NCI-H1694 (cell line): Measurements from ENCODE around the gene ASB3.

Experiments
- DNase-seq: peaks from one replicate; lab custom pipeline; 2025; lab: John Stamatoyannopoulos, UW

Gene ASB3

GRCh38 chr2:53654396-53654795 is 132.4 kb downstream of the ASB3 start:
- no peak for DNase-seq

GRCh38 chr2:53652131-53652530 is 134.6 kb downstream of the ASB3 start:
- DNase-seq, result no peak

GRCh38 chr2:53646788-53647187 is 140.0 kb downstream of the ASB3 start:
- no peak for DNase-seq

DNA sequence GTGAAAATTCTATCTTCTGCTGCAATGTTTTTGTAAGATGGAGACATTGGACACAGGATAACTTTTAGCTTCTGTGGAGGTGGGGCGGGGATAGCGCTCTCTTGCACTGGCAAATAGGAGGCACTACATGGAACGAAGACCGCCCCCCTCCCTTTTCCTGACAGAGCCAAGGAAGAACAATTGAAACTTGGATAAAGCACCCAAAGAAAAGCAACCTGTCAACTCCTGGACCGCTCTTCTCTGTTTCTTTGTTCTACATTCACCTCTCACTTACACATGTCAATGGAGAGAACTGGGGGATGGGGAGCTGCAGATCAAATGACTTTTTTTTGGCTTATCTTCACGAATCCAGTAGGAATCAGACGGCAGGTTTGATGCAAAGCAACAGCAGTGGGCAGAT is 145.5 kb downstream of the ASB3 start:
- no peak for DNase-seq

DNA sequence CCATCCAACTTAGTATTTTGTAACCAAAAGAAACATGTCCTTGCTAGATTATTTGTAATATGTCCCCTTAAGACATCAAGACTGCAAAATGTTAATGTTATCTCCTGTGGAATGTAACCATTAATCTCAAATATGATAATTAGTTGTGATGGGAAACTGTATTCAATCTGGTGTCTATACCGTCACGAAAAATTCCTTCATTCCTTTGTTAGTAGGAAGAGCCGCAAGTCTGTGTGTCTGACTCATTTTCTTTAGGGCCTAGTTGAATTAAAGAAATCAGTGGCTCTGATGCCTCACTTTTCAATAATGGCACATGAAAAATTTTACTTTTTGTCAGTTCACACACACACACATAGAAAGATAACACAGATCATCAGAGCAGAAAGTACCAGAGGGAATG is 146.3 kb downstream of the ASB3 start:
- DNase-seq, result no peak

DNA sequence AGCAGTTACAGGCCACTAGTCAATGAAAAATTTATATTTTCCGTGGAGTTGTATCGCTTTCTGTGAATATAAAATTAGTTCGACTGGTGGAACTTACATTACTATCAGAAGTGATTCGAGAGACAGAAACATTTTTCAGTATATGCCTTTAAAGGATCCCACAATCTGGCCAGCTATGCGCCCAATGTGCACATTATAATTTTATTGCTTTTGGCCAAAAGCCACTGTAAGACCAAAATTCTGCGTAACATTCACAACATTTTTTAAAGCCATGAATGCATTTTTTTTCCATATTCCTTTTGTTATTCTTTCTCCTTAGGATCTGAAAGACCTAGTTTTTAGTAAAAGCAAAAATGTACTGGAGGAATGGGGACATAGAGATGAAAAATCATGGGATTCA is 150.2 kb downstream of the ASB3 start:
- no peak for DNase-seq

GRCh38 chr2:53636109-53636508 is 150.6 kb downstream of the ASB3 start:
- DNase-seq, result no peak

DNA sequence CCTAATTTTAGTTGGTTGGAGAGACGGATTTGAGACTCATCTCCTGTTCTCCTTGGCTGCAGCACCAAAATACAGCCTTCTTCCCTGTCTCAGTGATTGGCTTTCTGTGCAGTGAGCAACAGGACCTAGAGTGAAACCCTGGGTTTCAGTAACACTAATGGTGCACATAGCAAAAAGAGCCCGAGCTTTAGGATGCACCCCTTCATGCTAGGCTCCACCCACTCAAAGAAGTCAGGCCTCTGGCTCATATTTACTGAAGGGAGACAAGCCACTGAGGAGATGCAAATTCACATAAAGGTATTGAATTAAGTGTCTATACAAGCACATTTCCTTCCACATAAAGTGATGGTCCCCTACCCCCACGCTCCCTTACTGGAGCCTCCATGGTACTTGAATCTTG is 151.1 kb downstream of the ASB3 start:
- DNase-seq, result no peak

- no peak for DNase-seq
These were observed 153.3 kb downstream of the ASB3 start for GRCh38 chr2:53633441-53633840.

GRCh38 chr2:53632714-53633113 is 154.0 kb downstream of the ASB3 start:
- DNase-seq, result peak; percentile 7

DNA sequence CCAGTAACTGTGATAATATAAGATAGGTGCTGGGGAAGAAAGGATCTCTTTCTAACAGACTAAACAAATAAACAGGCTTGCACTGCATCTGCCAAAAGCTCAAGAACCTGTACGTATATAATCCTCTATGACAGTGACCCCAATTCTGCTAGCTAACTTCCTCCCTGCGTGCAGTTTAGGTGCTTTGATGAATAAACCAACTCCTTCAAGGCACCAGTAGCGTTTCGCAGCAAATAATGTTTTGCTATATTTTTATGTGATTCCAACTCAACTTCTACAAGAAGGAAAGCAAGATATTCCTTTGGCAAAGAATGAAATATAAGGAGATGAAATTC is 154.7 kb downstream of the ASB3 start:
- DNase-seq, result no peak

- no peak for DNase-seq
These were observed 155.2 kb downstream of the ASB3 start for GRCh38 chr2:53631313-53632125.

DNA sequence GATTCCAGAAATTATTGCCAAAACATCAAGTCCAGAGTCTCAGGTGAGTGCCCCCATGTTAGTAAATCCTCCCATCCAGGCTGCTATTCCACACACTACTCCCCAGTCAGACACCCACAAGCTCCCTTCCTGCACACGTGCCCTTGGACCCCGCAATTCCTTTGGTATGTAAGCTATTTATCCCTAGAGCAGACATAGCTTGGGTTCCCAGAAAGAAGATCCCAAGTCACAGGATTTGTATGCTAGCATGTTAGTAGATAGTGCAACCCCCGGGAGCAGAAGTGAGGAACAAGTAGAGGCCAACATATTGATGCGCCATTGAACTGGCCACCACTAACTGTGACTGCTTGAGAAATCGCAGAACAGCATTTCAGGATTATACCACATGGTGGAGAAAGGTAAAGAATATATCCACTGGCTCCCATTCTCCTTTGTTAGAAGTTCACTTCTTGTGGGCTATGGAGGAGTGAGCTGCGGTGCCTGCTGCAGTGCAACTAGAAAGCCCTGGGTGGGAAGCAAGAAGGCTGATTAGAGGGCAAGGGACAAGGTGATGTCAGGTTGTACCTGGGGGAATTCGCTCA is 156.6 kb downstream of the ASB3 start:
- no peak for DNase-seq

- DNase-seq, result no peak
These were observed 157.3 kb downstream of the ASB3 start for GRCh38 chr2:53629501-53629900.

- no peak for DNase-seq
These were observed 157.8 kb downstream of the ASB3 start for GRCh38 chr2:53629001-53629400.

DNA sequence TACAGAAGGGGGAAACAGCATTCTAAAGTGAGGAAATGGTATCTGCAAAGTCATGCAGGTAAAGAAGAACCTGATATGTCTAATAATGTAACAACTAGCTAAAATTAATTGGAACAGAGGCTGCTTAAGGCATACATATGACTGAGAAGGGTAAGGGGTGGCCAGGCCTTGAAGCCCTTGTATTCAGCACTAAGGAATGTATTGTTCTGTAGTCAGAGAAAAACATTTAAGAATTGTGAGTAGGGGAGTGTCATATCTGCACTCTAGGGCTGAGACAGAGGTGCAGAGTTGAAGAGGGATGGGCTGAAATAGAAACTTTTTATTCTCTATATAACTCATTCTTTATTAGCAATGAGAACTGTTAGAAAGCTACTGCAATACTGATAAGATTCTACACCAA is 164.6 kb downstream of the ASB3 start:
- no peak for DNase-seq

- DNase-seq, result no peak
These were observed 165.8 kb downstream of the ASB3 start for GRCh38 chr2:53620981-53621380.
